Skeletal muscle cell (primary cell): ENCODE measurements around the gene ATG16L2.
A peak's percentile ranks its signal among the peaks of the same experiment; 100 is the strongest.
"Not testable (repeated sequence)": the region's sequence is repeated elsewhere in the genome, so short reads cannot be mapped to it uniquely, and the experiment has no call there.

Experiments used
- DNase-seq: peaks from one replicate; pipeline ENCODE4 v3.0.0-alpha.2; 2010; ENCODE audit warnings: low read depth
- H3K4me3 ChIP-seq: 2 replicates; pipeline ENCODE4 v1.5.1; 2011; ENCODE audit warnings: low read depth, mild to moderate bottlenecking, control low read depth, low read length, moderate library complexity

The ATG16L2 gene

DNA sequence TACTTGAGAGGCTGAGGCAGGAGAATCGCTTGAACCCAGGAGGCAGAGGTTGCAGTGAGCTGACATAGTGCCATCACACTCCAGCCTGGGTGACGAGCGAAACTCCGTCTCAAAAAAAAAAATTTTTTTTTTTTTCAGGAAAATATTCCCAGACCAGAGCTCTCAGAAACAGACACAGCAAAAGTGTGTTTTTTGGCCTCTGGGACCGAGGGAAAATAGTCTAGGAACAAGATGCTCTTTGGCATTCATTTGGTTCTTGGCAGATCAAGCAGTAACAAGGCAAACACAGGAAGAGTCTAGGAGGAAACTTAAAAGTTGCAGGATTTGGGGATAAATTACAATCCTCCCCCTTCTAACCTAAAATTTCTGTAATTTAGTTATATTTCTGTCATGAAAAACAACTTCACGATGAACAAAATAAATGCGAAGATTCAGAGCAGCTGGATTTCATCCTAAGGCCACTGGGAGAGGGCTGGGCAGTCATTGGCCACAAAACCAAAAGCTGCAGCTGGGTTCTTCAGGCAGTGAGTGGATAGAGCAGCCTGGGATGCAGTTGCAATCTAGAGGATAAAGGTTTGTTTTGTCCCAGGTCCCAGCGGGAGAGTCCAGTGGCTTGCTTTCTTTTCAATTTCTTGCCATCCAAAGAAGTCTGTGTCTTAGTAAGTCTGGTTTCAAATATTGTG is 19.7 kb downstream of the ATG16L2 start:
- DNase-seq: no peak
- H3K4me3 ChIP-seq: no peak overlapping the region

DNA sequence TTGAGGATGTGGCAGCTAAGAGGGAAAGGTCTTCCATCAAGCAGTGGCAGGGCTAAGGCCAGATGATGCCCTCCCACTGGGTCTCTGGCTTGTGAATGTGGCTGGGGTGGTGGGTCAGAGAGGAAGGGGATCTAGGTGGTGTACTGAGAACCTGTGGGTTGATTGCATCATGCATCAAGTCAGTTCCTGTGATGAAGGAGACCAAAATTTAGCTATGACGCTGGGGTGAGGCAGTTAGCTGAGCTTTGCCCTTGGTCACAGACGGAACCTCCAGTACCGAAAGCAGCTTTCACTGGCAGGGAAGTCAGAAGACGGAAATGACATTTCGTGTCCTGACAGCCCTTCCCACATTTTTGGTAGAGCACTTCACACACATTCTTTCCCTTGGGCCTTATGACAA is 20.7 kb downstream of the ATG16L2 start:
- no peak for DNase-seq

DNA sequence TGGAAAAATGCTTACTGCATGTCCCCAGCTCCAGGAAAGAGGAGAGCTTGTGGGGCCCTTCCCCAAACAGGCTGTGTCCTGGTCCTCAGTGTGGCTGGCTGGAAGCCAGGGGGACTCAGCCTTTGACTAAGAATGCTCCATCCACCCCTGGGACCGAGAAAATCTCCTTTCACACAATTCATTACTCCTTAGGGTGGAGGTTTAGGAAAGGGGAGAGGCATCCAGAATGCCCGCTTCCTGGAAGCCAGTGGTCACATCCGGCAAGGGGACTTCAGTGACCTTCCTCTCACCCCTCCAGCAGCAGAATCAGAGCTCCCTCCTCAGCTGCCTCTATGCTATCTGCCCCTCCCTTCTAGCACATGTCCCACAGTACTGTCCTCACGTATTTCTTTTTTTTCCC is 21.9 kb downstream of the ATG16L2 start:
- no peak for DNase-seq
- no peak overlapping the region for H3K4me3 ChIP-seq

More for the DNA sequence above, 20.7 kb downstream of the ATG16L2 start:
- no peak overlapping the region for H3K4me3 ChIP-seq

DNA sequence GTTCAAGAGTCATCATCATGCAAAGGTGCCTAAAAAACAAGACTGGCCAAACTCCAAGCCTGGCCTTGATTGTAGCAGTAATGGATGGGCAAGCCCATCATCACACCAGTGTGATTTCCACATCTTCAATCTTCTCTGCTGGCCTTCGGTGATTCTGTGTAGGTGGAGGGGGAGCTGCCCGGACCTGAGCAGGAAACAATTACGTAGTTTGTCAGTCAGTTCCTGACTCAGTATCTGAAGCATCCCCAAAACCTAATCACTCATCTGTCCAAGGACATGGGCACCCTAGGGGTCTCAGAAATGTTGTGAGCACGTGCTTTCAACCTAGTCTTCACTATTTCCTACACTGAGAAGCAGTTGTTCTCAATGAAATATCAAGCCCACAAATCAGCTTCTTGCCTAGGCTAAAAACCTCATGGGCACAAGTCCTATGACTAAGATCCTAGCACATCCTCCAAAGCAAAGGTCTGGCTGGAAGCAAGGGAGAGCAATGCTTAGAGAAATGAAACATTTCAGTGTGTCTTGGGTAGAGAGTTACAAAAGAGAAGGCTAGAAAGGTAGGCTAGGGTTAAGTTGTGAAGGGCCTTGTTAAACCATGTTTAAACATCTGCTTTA is 24.6 kb downstream of the ATG16L2 start:
- no peak overlapping the region for H3K4me3 ChIP-seq
- no peak for DNase-seq

DNA sequence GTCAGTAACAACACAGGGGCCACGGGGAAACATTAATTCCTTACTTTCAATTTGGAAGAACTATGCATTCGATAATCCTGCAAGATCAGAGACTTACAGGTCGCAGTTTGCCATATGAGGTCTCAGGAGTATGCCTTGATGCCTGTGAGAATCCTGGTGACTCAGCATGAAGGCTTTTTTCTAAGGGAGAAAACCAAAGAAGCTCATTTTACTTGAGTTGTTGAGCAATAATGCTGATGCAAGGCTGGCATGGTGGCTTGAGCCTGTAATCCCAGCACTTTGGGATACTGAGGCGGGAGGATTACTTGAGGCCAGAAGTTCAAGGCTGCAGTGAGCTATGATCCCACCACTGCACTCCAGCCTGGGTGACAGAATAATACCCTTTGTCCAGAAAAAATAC is 26.6 kb downstream of the ATG16L2 start:
- H3K4me3 ChIP-seq: no peak overlapping the region
- peak; percentile 89 for DNase-seq

DNA sequence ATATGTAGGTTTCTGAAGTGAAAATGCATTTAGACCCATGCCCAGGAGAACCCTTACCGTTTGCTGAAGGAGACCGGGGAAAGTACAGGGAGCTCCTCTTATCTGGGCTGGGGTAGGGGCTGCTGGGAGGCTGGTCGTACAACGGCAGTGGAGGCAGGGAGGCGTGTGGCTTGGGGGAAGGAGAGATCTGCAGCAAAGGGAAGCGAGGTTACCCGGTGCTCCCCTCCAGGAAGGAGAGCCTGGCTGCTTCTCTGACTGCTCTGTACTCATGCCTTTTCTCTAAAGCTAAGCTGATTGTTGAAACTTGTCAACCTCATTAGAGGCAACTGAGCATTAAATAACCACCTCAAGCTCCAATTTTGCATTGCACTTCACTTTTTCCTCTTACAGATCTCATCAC is 27.2 kb downstream of the ATG16L2 start:
- H3K4me3 ChIP-seq: no peak overlapping the region
- no peak for DNase-seq

DNA sequence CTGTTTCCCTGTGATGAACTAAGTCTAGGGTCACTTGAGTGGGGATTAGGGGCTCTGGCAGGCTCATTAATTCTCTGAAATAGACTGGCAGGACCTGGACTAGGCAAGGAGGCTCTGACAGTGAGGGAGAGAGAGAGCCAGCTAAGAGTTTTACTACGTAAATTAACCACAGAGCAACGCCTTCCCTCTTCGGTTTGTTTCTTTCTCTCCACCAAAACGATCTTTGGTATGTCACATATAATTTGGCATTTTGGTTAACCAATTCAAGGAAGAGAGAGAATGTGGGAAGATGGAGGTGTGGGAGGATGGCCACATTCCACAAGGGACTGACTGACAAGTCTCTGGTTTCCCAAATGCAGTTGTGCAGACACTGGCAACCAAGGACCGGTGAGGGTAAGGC is 27.9 kb downstream of the ATG16L2 start:
- no peak for DNase-seq
- H3K4me3 ChIP-seq: no peak overlapping the region

DNA sequence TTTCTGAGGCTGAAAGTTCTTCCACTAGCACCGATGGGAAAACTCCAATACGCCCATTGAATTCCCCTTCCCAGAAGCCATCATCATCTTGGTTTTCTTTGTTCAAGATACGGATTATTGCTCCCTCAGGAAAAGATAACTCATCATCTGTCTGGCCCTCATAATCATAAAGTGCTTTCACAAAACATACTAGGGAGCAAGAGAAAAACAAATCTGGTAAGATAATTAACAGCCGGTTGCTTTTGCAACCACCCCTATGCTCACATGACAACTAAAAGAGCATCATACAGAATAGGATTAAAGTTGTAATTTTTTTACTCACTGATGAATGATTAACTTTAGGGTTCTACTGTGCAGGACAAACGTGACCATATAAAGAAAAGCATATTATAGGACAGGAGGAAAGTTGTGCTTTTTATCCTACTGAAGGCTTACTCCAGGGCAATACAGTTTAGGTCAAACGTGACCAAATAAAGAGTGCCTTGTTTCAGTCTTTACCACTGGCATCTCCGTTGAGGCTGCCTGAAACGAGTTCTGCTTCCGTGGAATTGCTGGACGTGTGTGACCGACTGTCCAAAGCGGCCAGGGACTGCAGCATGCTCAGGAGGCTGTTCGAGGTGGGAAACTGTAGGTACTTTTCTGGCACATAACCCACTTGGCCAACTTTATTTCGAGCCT is 28.6 kb downstream of the ATG16L2 start:
- no peak for DNase-seq
- no peak overlapping the region for H3K4me3 ChIP-seq

DNA sequence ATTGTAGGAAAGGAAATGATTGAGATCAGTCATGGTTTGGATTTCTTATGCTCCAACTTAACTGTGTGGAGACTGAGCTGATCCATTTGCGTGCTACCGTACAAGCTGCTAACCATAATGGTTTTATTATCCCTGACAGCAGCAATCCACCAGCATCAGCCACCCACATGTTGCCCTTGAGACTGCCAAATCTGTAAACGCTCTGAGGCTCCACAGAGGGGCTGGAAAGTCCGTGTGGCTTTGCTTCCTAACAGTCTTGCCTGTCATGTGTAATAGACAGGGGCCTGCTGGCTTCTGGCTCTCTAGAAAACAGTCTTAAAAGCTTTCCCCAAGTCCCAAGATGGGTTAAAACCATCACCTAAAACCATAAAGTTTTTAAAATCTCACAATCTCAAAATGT is 30.1 kb downstream of the ATG16L2 start:
- peak; percentile 55 for DNase-seq
- H3K4me3 ChIP-seq: no peak overlapping the region

DNA sequence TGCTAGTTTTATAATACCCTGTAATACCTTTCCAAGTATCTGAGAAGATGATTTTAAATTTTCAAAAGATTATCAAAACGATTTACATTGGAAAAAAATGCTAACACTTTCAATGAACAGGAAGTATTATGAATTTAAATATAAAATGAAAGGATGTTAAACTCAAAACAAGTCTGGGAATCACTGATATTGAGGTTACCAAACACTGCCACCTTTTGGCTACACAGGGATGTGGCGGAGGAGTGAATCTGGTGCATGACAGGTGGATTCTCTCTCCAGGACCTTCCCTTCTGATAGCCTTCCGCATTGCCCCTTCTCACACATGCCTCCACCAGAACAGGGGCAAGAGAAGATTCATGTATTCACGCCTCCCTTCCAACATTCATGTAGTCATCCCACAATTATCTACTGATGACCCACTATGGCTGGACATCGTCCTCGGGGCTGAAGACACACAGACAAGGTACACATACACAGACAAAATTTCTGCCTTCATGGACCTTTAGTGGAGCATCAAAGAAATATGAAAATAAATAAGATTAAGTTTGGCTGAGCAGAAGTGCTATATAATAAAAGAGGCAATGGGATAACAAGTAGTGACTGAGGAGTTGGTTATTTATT is 34.7 kb downstream of the ATG16L2 start:
- no peak for DNase-seq
- H3K4me3 ChIP-seq: no peak overlapping the region

DNA sequence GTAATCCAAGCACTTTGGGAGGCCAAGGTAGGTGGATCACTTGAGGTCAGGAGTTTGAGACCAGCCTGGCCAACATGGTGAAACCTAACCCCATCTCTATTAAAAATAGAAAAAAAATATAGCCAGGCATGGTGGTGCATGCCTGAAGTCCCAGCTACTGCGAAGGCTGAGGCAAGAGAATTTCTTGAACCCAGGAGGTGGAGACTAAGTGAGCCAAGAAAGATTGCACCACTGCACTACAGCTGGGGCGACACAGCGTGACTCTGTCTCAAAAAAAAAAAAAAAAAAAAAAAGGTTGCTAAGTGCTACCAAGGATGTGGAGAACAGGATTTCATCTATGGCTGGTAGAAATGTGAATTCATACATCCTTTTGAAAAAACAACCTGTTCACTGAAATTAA is 36.6 kb downstream of the ATG16L2 start:
- DNase-seq: no peak
- H3K4me3 ChIP-seq: no peak overlapping the region

DNA sequence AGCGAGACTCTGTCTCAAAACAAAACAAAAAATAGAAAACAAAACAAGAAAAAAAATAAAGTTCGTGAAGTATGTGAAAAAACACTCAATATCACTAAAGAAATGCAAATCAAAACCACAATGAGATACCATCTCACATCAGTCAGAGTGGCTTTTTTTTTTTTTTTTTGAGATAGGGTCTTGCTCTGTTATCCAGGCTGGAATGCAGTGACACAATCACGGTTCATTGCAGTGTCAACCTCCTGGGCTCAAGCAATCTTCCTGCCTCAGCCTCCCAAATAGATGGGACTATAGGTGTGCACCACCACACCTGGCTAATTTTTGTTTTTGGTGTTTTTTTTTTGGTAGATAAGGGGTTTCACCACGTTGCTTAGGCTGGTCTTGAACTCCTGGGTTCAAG is 37.5 kb downstream of the ATG16L2 start:
- H3K4me3 ChIP-seq: no peak overlapping the region
- DNase-seq: no peak

DNA sequence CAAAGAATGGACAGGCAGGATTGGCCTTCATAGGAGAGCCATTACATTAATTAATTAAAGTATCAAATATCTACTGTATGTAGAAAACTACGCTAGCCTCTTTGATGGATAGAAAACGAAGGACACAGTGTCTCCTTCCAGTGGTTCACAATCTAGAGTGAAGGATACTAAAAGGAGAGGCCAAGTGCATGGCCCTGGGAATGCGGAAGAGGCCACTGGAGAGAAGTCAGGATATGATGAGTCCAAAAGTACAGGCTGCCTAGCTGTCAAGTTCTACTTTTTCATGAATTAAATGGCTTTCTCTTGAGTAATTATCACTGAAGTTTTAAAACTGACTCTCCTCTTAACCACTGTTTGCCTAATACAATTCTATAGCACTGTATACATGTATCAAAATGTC is 41.9 kb downstream of the ATG16L2 start:
- H3K4me3 ChIP-seq: no peak overlapping the region
- no peak for DNase-seq

DNA sequence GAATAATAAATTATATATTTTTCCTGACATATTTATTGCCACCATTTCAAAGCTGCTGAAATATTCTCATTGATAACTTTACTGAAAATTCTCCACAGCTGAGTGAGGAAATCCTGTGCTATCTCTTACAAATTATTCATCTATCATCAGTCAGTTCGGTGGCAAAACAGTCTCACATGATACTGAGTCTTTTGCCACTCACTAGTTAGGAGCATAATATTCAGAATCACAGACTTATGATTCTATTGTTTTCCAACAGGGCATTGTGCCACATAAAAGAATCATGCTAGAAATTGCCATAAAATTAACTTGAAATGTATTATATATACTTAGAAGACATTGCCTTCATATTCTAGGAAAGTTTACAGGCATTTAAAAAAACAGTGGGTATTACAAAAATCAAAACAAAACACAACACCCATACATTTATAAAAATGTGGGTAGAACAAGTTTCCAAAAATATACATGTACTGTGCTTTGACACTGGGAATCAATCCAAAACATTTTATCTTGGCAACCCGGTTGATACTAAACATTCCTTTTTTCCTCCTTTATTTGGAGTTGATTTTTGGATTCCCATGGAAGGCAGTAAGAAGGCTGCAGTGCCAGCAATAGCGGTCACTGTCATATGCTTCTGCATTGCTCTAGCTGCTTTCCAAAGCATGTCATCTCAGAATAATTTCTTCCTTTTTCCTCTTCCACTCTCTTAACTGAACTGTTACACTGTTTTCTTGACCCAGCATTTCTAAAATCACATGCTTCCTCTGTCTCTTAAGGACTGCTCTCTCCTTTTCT is 42.5 kb downstream of the ATG16L2 start:
- DNase-seq: no peak
- H3K4me3 ChIP-seq: no peak overlapping the region

DNA sequence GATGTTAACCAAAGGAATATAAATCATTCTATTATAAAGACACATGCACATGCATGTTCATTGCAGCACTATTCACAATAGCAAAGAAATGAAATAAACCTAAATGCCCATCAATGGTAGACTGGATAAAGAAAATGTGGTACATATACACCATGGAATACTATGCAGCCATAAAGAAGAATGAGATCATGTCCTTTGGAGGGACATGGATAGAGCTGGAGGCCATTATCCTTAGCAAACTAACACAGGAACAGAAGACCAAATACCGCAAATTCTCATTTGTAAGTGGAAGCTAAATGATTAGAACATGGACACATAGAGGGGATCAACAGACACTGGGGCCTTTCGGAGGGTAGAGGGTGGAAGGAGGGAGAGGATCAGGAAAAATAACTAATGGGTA is 44.1 kb downstream of the ATG16L2 start:
- not testable (repeated sequence) for H3K4me3 ChIP-seq, DNase-seq

DNA sequence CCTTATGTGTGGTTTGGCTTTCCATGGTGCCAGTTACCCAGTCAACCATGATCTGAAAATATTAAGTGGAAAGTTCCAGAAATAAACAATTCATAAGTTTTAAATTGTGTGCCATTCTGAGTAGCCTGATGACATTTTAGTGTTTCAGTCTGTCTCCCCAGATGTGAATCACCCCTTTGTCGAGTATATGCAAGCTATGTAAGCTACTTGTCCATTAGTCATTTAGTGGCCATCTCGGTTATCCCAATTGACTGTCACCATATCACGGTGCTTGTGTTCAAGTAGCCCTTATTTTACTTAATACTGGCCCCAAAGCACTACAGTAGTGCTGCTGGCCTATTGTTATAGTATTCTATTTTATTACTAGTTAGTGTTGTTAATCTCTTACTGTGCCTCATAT is 44.9 kb downstream of the ATG16L2 start:
- no peak overlapping the region for H3K4me3 ChIP-seq
- no peak for DNase-seq

DNA sequence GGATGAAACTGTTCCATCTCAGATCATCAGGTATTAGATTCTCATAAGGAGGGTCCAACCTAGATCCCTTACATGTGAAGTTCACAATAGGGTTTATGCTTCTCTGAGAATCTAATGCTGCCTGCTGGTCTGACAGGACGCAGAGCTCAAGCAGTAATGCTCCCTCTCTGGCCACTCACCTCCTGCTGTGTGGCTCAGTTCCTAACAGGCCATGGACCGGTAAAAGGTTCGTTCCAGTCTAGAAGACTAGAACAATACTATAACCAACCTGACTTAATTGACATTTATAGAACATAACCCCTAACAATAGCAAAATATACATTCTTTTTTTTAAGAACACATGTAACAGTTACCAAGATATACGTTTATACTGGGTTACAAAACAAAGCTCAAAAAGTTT is 45.8 kb downstream of the ATG16L2 start:
- no peak for DNase-seq
- H3K4me3 ChIP-seq: no peak overlapping the region

DNA sequence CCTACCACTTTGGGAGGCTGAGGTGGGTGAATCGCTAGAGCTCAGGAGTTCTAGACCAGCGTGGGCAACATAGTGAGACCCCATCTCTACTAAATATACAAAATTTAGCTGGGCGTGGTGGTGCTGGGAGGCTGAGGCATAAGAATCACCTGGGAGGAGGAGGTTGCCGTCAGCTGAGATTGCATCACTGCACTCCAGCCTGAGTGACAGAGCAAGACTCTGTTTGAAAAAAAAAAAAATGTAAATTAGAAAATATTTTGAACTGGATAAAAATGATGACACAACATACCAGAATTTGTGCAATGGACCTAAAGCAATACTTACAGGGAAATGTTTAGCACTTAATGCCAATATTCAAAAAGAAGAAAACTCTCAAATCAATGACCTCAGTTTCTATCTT is 46.4 kb downstream of the ATG16L2 start:
- H3K4me3 ChIP-seq: no peak overlapping the region
- DNase-seq: no peak

DNA sequence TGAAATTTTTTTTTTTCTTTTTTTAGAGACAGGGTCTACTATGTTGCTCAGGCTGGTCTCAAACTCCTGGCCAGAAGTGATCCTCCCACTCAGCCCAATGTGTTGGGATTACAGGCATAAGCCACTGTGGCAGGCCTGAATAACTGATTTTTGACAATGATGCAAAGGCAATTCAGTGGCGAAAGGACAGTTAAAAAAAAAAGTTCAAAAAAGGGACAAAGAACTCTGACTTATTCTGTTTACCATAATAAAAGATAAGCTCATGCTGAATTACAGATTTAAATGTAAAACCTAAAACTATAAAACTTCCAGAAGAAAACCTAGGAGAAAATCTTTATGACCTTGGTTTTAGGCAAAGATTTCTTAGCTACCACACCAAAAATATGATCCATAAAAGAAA is 48.9 kb downstream of the ATG16L2 start:
- DNase-seq: no peak
- no peak overlapping the region for H3K4me3 ChIP-seq

DNA sequence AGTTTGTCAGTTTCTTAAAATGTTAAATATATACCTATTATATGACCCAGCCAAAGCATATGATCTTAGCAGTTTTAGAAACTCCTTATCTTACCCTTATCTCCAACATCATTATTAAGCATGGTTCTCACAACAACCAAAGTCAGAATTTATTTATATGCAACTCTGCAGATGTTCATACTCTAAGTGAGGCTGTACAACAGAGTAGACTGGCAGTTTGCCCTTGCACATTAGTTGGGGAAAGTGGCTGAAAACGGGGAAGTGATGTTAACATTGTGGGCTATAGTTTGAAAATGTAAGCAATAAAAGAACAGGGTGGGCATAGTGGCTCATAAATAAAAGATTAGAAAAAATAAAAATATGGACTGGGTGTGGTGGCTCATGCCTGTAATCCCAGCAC is 49.7 kb downstream of the ATG16L2 start:
- no peak for DNase-seq

More for the DNA sequence above, 49.7 kb downstream of the ATG16L2 start:
- H3K4me3 ChIP-seq: no peak overlapping the region
